B cell (primary cell): ENCODE measurements around the gene FBXL13. TPM values are rescaled to one million over a fixed set of nuclear protein-coding genes. Genes with fewer than 3 reads are reported as not detected.

Experiments used
- ATAC-seq: fragments of 200-7000 bp; cut with Tn5 transposase; one replicate; pipeline ENCODE4 v1.10.0; 2021; ENCODE audit warnings: low read depth, mild to moderate bottlenecking, moderate number of reproducible peaks, moderate library complexity
- CTCF ChIA-PET: fragments of 350-600 bp; sonication (Branson Sonifier 250); formaldehyde crosslinking; loops from one replicate; lab custom pipeline; 2021; ENCODE audit warnings: antibody characterized with exemption, inconsistent platforms; lab: Charles Lee
- POLR2A ChIA-PET: fragments of 350-600 bp; sonication (Branson Sonifier 250); formaldehyde crosslinking; loops from one replicate; lab custom pipeline; 2021; ENCODE audit warnings: antibody characterized with exemption; lab: Charles Lee
- DNase-seq: peaks from one replicate; pipeline ENCODE4 v3.0.0; 2013
- H2AFZ ChIP-seq: 2 replicates; pipeline ENCODE4 v1.6.1; 2012; ENCODE audit warnings: mild to moderate bottlenecking, low read depth, low read length; ENCODE audit not compliant: insufficient read depth, poor library complexity, severe bottlenecking
- H3K27ac ChIP-seq, 2 donors: 1 replicate in 1 of 2; 2 replicates in 1 of 2; pipeline ENCODE4 v1.5.1; 2012 to 2013; ENCODE audit warnings: low read length in 2 of 2, mild to moderate bottlenecking in 2 of 2, moderate library complexity in 1 of 2
- H3K27me3 ChIP-seq, 4 experiments: fragments of 200-600 bp in 1 of 4; sonication (generic) in 1 of 4; replicated peaks in 1 of 4; 1 replicate in 2 of 4; 2 replicates in 2 of 4; pipeline versions ENCODE4 v1.6.1 to v1.7.0; 2013 to 2016; ENCODE audit warnings: low read length in 3 of 4, mild to moderate bottlenecking in 2 of 4, mixed read lengths in 1 of 4, moderate library complexity in 1 of 4; ENCODE audit not compliant: insufficient read depth in 4 of 4, control insufficient read depth in 3 of 4; ENCODE audit errors: control extremely low read depth in 1 of 4
- H3K36me3 ChIP-seq, 2 experiments: replicated peaks in 1 of 2; 1 replicate in 1 of 2; 2 replicates in 1 of 2; pipeline versions ENCODE4 v1.6.1 to v1.7.1; 2013; ENCODE audit warnings: low read length in 1 of 2; ENCODE audit not compliant: insufficient read depth in 2 of 2, control insufficient read depth in 1 of 2; ENCODE audit errors: control extremely low read depth in 1 of 2, extremely low read depth in 1 of 2
- H3K4me1 ChIP-seq, 2 donors: fragments of 200-600 bp in 1 of 2; sonication (generic) in 1 of 2; 1 replicate in 1 of 2; 2 replicates in 1 of 2; pipeline versions ENCODE4 v1.5.1 to v1.6.1; 2013 to 2017; ENCODE audit warnings: low read length in 2 of 2; ENCODE audit not compliant: control insufficient read depth in 2 of 2, insufficient read depth in 2 of 2
- H3K4me2 ChIP-seq: replicated peaks from 2 replicates; pipeline ENCODE3; 2012; ENCODE audit warnings: mild to moderate bottlenecking, low read depth, low read length; ENCODE audit not compliant: poor library complexity, severe bottlenecking
- H3K4me3 ChIP-seq, 5 experiments: fragments of 200-600 bp in 1 of 5; sonication (generic) in 1 of 5; 1 replicate in 3 of 5; 2 replicates in 2 of 5; pipeline versions ENCODE4 v1.5.1 to v1.7.0; 2011 to 2016; ENCODE audit warnings: low read length in 4 of 5, mild to moderate bottlenecking in 4 of 5, low read depth in 2 of 5, control low read depth in 1 of 5, moderate library complexity in 1 of 5; ENCODE audit not compliant: insufficient read depth in 1 of 5; ENCODE audit errors: control extremely low read depth in 1 of 5, extremely low read depth in 1 of 5
- H3K79me2 ChIP-seq: fragments of 200-600 bp; sonication (generic); one replicate; pipeline ENCODE4 v1.6.0; 2016; ENCODE audit warnings: low read length; ENCODE audit not compliant: control insufficient read depth, insufficient read depth
- H3K9ac ChIP-seq: fragments of 200-600 bp; sonication (generic); 2 replicates; pipeline ENCODE4 v1.6.1; 2017; ENCODE audit warnings: mild to moderate bottlenecking, low read length, moderate library complexity
- H3K9me3 ChIP-seq, 3 donors: one replicate each; pipeline versions ENCODE4 v1.6.1 to v1.7.1; 2013; ENCODE audit warnings: low read length in 2 of 3; ENCODE audit not compliant: control insufficient read depth in 2 of 3, insufficient read depth in 1 of 3; ENCODE audit errors: control extremely low read depth in 1 of 3
- H4K20me1 ChIP-seq: 2 replicates; pipeline ENCODE4 v1.6.0; 2012; ENCODE audit warnings: mild to moderate bottlenecking, low read length; ENCODE audit not compliant: insufficient read depth, control insufficient read depth, poor library complexity, severe bottlenecking
- H3K27ac Mint-ChIP-seq: one replicate; pipeline ENCODE4 v1.8.0; 2021; ENCODE audit warnings: mixed read lengths
- H3K27me3 Mint-ChIP-seq: one replicate; pipeline ENCODE4 v1.8.0; 2021; ENCODE audit warnings: mixed read lengths
- H3K4me1 Mint-ChIP-seq: one replicate; pipeline ENCODE4 v1.8.0; 2021; ENCODE audit warnings: mixed read lengths
- H3K4me3 Mint-ChIP-seq: one replicate; pipeline ENCODE4 v1.8.0; 2021; ENCODE audit warnings: mixed read lengths
- H3K9me3 Mint-ChIP-seq: one replicate; pipeline ENCODE4 v1.8.0; 2022; ENCODE audit warnings: mixed read lengths; ENCODE audit not compliant: insufficient read depth
- EZH2 ChIP-seq: IDR thresholded peaks from 2 replicates; pipeline ENCODE4 v1.6.1; 2012; ENCODE audit warnings: borderline replicate concordance, low read depth, mild to moderate bottlenecking, moderate library complexity, low read length; ENCODE audit not compliant: insufficient read depth, poor library complexity, severe bottlenecking
- WGBS: methylation state at CpG from one replicate; pipeline ENCODE4 v1.1.5; 2013; ENCODE audit warnings: missing lambda C conversion rate; ENCODE audit not compliant: insufficient coverage; 5-methylcytosine and 5-hydroxymethylcytosine counted together
- intact Hi-C: fragments of 100-400 bp; cut with micrococcal nuclease; formaldehyde crosslinking; loops from one replicate; pipeline ENCODE4 v1.10.0; 2022
- polyA plus RNA-seq: library from polyadenylated mRNA; depleted of rRNA; stranded (reverse); fragments of >200 nt; gene quantifications from 2 replicates; pipeline ENCODE4 v1.2.3, GENCODE V29; 2012
- total RNA-seq, 2 donors: library from RNA; stranded (reverse); fragments of 120-200 nt in 1 of 2; gene quantifications; 1 replicate in 1 of 2; 2 replicates in 1 of 2; pipeline versions ENCODE4 v1.2.3 to v1.2.4, GENCODE V29; 2013 to 2022
- TF ChIP-seq, protein P1 (sequence below): fragments of 200-600 bp; IDR thresholded peaks from one replicate; pipeline ENCODE4 v1.8.0; 2022; ENCODE audit warnings: antibody characterized with exemption, mild to moderate bottlenecking

FBXL13 gene
- total and polyA plus RNA-seq, 2 donors (not counting 1 experiment from before 2014, with no cell fraction given): 0.22 to 4.0 TPM

DNA sequence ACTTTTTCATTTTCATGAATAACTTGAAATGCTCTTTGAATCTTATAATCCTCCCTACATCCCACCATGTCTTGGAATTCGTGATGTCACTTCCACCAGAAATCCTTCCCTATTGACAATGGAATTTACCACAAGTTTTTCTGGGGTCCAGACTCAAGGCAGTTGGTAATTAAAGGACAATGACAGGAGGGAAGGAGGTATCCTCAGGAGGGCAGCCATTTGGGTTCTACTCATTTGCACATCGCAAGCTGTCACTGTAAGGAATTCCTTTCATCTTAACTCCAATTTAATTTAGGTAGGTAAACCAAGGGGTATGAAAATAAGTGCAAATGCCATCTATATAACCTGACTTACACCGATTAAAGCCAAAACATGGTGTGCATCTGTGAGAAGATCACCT lies 139.9 kb downstream of the FBXL13 start:
- ChIA-PET POLR2A (no interaction called here), CTCF (no interaction called here)
- intact Hi-C loops: no loop called here
- Mint-ChIP-seq H3K27ac (no peak overlapping the region), H3K27me3 (no peaks in the 10 kb centered on the region), H3K9me3 (no peaks in the 10 kb centered on the region), H3K4me1 (no peaks in the 10 kb centered on the region), H3K4me3 (no peak overlapping the region)
- no peak for ATAC-seq
- H3K9me3 ChIP-seq: no peaks in the 10 kb centered on the region
- H4K20me1 ChIP-seq: no peaks in the 10 kb centered on the region
- H3K27ac ChIP-seq: no peak overlapping the region
- H3K9ac ChIP-seq: no peak overlapping the region
- H2AFZ ChIP-seq: no peak overlapping the region
- DNase-seq: no peak
- no peaks in the 10 kb centered on the region for H3K4me1 ChIP-seq
- H3K79me2 ChIP-seq: no peaks in the 10 kb centered on the region
- no peaks in the 10 kb centered on the region for H3K36me3 ChIP-seq
- H3K4me3 ChIP-seq: no peak overlapping the region
- no peak for TF ChIP-seq EZH2
- TF ChIP-seq, protein P1, sequence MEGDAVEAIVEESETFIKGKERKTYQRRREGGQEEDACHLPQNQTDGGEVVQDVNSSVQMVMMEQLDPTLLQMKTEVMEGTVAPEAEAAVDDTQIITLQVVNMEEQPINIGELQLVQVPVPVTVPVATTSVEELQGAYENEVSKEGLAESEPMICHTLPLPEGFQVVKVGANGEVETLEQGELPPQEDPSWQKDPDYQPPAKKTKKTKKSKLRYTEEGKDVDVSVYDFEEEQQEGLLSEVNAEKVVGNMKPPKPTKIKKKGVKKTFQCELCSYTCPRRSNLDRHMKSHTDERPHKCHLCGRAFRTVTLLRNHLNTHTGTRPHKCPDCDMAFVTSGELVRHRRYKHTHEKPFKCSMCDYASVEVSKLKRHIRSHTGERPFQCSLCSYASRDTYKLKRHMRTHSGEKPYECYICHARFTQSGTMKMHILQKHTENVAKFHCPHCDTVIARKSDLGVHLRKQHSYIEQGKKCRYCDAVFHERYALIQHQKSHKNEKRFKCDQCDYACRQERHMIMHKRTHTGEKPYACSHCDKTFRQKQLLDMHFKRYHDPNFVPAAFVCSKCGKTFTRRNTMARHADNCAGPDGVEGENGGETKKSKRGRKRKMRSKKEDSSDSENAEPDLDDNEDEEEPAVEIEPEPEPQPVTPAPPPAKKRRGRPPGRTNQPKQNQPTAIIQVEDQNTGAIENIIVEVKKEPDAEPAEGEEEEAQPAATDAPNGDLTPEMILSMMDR: no peak
- no peak overlapping the region for H3K4me2 ChIP-seq
- no peaks in the 10 kb centered on the region for H3K27me3 ChIP-seq
- WGBS: no CpG with 5 or more reads among the region's 3 CpGs

DNA sequence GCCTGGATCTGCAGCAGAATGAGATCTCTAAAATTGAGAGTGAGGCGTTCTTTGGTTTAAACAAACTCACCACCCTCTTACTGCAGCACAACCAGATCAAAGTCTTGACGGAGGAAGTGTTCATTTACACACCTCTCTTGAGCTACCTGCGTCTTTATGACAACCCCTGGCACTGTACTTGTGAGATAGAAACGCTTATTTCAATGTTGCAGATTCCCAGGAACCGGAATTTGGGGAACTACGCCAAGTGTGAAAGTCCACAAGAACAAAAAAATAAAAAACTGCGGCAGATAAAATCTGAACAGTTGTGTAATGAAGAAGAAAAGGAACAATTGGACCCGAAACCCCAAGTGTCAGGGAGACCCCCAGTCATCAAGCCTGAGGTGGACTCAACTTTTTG lies 140.4 kb downstream of the FBXL13 start:
- CTCF ChIA-PET: no interaction called here

More for the DNA sequence above, 140.4 kb downstream of the FBXL13 start:
- no peaks in the 10 kb centered on the region for H3K36me3 ChIP-seq
- H3K9ac ChIP-seq: no peak overlapping the region
- H3K79me2 ChIP-seq: no peaks in the 10 kb centered on the region
- DNase-seq: no peak
- TF ChIP-seq, protein P1: no peak
- TF ChIP-seq EZH2: no peak
- ATAC-seq: no peak
- H3K9me3 ChIP-seq: no peaks in the 10 kb centered on the region
- no peaks in the 10 kb centered on the region for H4K20me1 ChIP-seq
- no peaks in the 10 kb centered on the region for H3K4me1 ChIP-seq
- no peaks in the 10 kb centered on the region for H3K27me3 ChIP-seq
- POLR2A ChIA-PET: no interaction called here
- no peaks in the 10 kb centered on the region for H3K27me3 Mint-ChIP-seq
- intact Hi-C loops: no loop called here
- WGBS: 94% methylated on average over 7 of the region's 8 CpGs
- no peaks in the 10 kb centered on the region for H3K4me1 Mint-ChIP-seq
- H3K4me3 ChIP-seq: no peak overlapping the region
- no peak overlapping the region for H3K27ac Mint-ChIP-seq
- H3K9me3 Mint-ChIP-seq: no peaks in the 10 kb centered on the region
- no peak overlapping the region for H3K4me2 ChIP-seq
- no peak overlapping the region for H3K4me3 Mint-ChIP-seq
- no peak overlapping the region for H3K27ac ChIP-seq
- H2AFZ ChIP-seq: no peak overlapping the region
